HTR-8/SVneo (cell line): Measurements from ENCODE around the gene ADPGK.
"Not testable (repeated sequence)": the region's sequence is repeated elsewhere in the genome, so short reads cannot be mapped to it uniquely, and the experiment has no call there.

ENCODE experiments used
- DNase-seq: peaks from one replicate; pipeline ENCODE4 v3.0.0; 2011; ENCODE audit warnings: low spot score, mixed read lengths; ENCODE audit not compliant: insufficient read length
- FAIRE-seq: peaks from 2 replicates; lab custom pipeline; 2011; peaks lifted over from hg19 to GRCh38; lab: Jason Lieb, UNC

Gene ADPGK

GRCh38 chr15:72783640-72784455 is at the start of gene ADPGK:
ADPGK (minus strand) TSS chr15:72783758; CDS start chr15:72783691, 67 bp downstream.
- DNase-seq: peak; percentile 96
- peak; percentile 95 for FAIRE-seq

GRCh38 chr15:72827226-72827625 is 43.7 kb upstream of the ADPGK start:
- FAIRE-seq (no peak), DNase-seq (no peak)

- no peak for FAIRE-seq
- DNase-seq: no peak
Observed at GRCh38 chr15:72826611-72827010, 43.1 kb upstream of the ADPGK start.

- no peak for DNase-seq
- no peak for FAIRE-seq
Observed at GRCh38 chr15:72825829-72826228, 42.3 kb upstream of the ADPGK start.

- no peak for DNase-seq
- FAIRE-seq: no peak
Observed at GRCh38 chr15:72824781-72825180, 41.2 kb upstream of the ADPGK start.

- no peak for FAIRE-seq
- DNase-seq: no peak
Observed at GRCh38 chr15:72824112-72824511, 40.6 kb upstream of the ADPGK start.

- no peak for FAIRE-seq
- no peak for DNase-seq
Observed at GRCh38 chr15:72820278-72820677, 36.7 kb upstream of the ADPGK start.

- DNase-seq (no peak), FAIRE-seq (no peak)
Observed at GRCh38 chr15:72818632-72819031, 35.1 kb upstream of the ADPGK start.

GRCh38 chr15:72813345-72814004 is 29.9 kb upstream of the ADPGK start:
- DNase-seq (no peak), FAIRE-seq (no peak)

GRCh38 chr15:72809329-72809728 is 25.8 kb upstream of the ADPGK start:
- no peak for FAIRE-seq
- DNase-seq: no peak

GRCh38 chr15:72807346-72807745 is 23.8 kb upstream of the ADPGK start:
- DNase-seq, FAIRE-seq: not testable (repeated sequence)

GRCh38 chr15:72803006-72803405 is 19.4 kb upstream of the ADPGK start:
- FAIRE-seq: peak; percentile 38
- no peak for DNase-seq

- no peak for DNase-seq
- FAIRE-seq: peak; percentile 86
Observed at GRCh38 chr15:72801590-72802325, 18.2 kb upstream of the ADPGK start.

- no peak for FAIRE-seq
- no peak for DNase-seq
Observed at GRCh38 chr15:72800833-72801481, 17.4 kb upstream of the ADPGK start.

- no peak for FAIRE-seq
Observed at GRCh38 chr15:72797834-72798233, 14.3 kb upstream of the ADPGK start.

GRCh38 chr15:72797338-72797689 is 13.8 kb upstream of the ADPGK start:
- DNase-seq: no peak
- FAIRE-seq: peak; percentile 59

More at GRCh38 chr15:72797834-72798233, 14.3 kb upstream of the ADPGK start:
- no peak for DNase-seq

GRCh38 chr15:72796515-72797337 is 13.2 kb upstream of the ADPGK start:
- FAIRE-seq (peak; percentile 88), DNase-seq (peak; percentile 75)

GRCh38 chr15:72796210-72796514 is 12.6 kb upstream of the ADPGK start:
- DNase-seq (no peak), FAIRE-seq (no peak)

- DNase-seq (no peak), FAIRE-seq (no peak)
Observed at GRCh38 chr15:72793766-72794660, 10.5 kb upstream of the ADPGK start.
